ENCODE data around the gene GPC6.

GPC6 gene

GRCh38 chr13:93956426-93956825 lies 729.8 kb downstream of the GPC6 start:
- Histone ChIP-seq H3K27me3 (ENCODE audit: insufficient read depth, low read length) (no peaks in the 10 kb centered on the region), H3K4me3 (ENCODE audit: low read length) (no peak overlapping the region), H3K9ac (ENCODE audit: low read depth, low read length) (no peak overlapping the region), H3K4me1 (ENCODE audit: insufficient read depth, low read length) (no peaks in the 10 kb centered on the region), H3K9me3 (ENCODE audit: insufficient read depth, low read depth, low read length) (no peaks in the 10 kb centered on the region; the same call in 1 of the 2 replicates), H3K36me3 (ENCODE audit: insufficient read depth, low read depth, low read length) (no peaks in the 10 kb centered on the region), H3K27ac (ENCODE audit: low read length) (no peak overlapping the region)

GRCh38 chr13:93957371-93957770 lies 730.8 kb downstream of the GPC6 start:
- no peaks in the 10 kb centered on the region for H3K4me1 ChIP-seq (ENCODE audit: insufficient read depth, low read length)
- no peak overlapping the region for H3K27ac ChIP-seq (ENCODE audit: low read length)
- no peaks in the 10 kb centered on the region for H3K27me3 ChIP-seq (ENCODE audit: insufficient read depth, low read length)
- H3K36me3 ChIP-seq (ENCODE audit: insufficient read depth, low read depth, low read length), result no peaks in the 10 kb centered on the region
- H3K9ac ChIP-seq (ENCODE audit: low read depth, low read length), result no peak overlapping the region
- no peak overlapping the region for H3K4me3 ChIP-seq (ENCODE audit: low read length)
- no peaks in the 10 kb centered on the region; the same call in 1 of the 2 replicates for H3K9me3 ChIP-seq (ENCODE audit: insufficient read depth, low read depth, low read length)

GRCh38 chr13:93959796-93960533 lies 733.4 kb downstream of the GPC6 start:
- Histone ChIP-seq H3K36me3 (ENCODE audit: insufficient read depth, low read depth, low read length) (no peaks in the 10 kb centered on the region), H3K4me1 (ENCODE audit: insufficient read depth, low read length) (peaks cover 3% of the 10 kb centered on the region; the same call in 1 of the 2 replicates), H3K4me3 (ENCODE audit: low read length) (no peak overlapping the region), H3K9ac (ENCODE audit: low read depth, low read length) (no peak overlapping the region), H3K27me3 (ENCODE audit: insufficient read depth, low read length) (no peaks in the 10 kb centered on the region), H3K27ac (ENCODE audit: low read length) (no peak overlapping the region), H3K9me3 (ENCODE audit: insufficient read depth, low read depth, low read length) (no peaks in the 10 kb centered on the region; the same call in 1 of the 2 replicates)

GRCh38 chr13:93963266-93964145 lies 736.9 kb downstream of the GPC6 start:
- H3K9me3 ChIP-seq (ENCODE audit: insufficient read depth, low read depth, low read length), result no peaks in the 10 kb centered on the region; the same call in 1 of the 2 replicates
- no peaks in the 10 kb centered on the region for H3K27me3 ChIP-seq (ENCODE audit: insufficient read depth, low read length)
- no peak overlapping the region for H3K9ac ChIP-seq (ENCODE audit: low read depth, low read length)
- H3K36me3 ChIP-seq (ENCODE audit: insufficient read depth, low read depth, low read length), result no peaks in the 10 kb centered on the region
- H3K27ac ChIP-seq (ENCODE audit: low read length), result no peak overlapping the region
- no peak overlapping the region for H3K4me3 ChIP-seq (ENCODE audit: low read length)
- peaks cover 3% of the 10 kb centered on the region; the same call in 1 of the 2 replicates for H3K4me1 ChIP-seq (ENCODE audit: insufficient read depth, low read length)

- no peak overlapping the region for H3K4me3 ChIP-seq (ENCODE audit: low read length)
- H3K4me1 ChIP-seq (ENCODE audit: insufficient read depth, low read length), result peaks cover 3% of the 10 kb centered on the region; the same call in 1 of the 2 replicates
- no peak overlapping the region for H3K9ac ChIP-seq (ENCODE audit: low read depth, low read length)
- H3K27ac ChIP-seq (ENCODE audit: low read length), result no peak overlapping the region
- no peaks in the 10 kb centered on the region for H3K27me3 ChIP-seq (ENCODE audit: insufficient read depth, low read length)
- H3K36me3 ChIP-seq (ENCODE audit: insufficient read depth, low read depth, low read length), result no peaks in the 10 kb centered on the region
- H3K9me3 ChIP-seq (ENCODE audit: insufficient read depth, low read depth, low read length), result no peaks in the 10 kb centered on the region; the same call in 1 of the 2 replicates
Measured at GRCh38 chr13:93964146-93964512, 737.5 kb downstream of the GPC6 start.

GRCh38 chr13:93965587-93965986 lies 739.0 kb downstream of the GPC6 start:
- Histone ChIP-seq H3K9me3 (ENCODE audit: insufficient read depth, low read depth, low read length) (no peaks in the 10 kb centered on the region), H3K4me1 (ENCODE audit: insufficient read depth, low read length) (peaks cover 3% of the 10 kb centered on the region; the same call in 1 of the 2 replicates), H3K36me3 (ENCODE audit: insufficient read depth, low read depth, low read length) (no peaks in the 10 kb centered on the region), H3K27ac (ENCODE audit: low read length) (no peak overlapping the region), H3K27me3 (ENCODE audit: insufficient read depth, low read length) (no peaks in the 10 kb centered on the region), H3K9ac (ENCODE audit: low read depth, low read length) (no peak overlapping the region), H3K4me3 (ENCODE audit: low read length) (no peak overlapping the region)

- H3K27me3 ChIP-seq (ENCODE audit: insufficient read depth, low read length), result no peaks in the 10 kb centered on the region
- H3K9ac ChIP-seq (ENCODE audit: low read depth, low read length), result no peak overlapping the region
- no peak overlapping the region for H3K4me3 ChIP-seq (ENCODE audit: low read length)
- H3K27ac ChIP-seq (ENCODE audit: low read length), result no peak overlapping the region
- no peaks in the 10 kb centered on the region for H3K9me3 ChIP-seq (ENCODE audit: insufficient read depth, low read depth, low read length)
- H3K4me1 ChIP-seq (ENCODE audit: insufficient read depth, low read length), result peaks cover 3% of the 10 kb centered on the region; the same call in 1 of the 2 replicates
- no peaks in the 10 kb centered on the region for H3K36me3 ChIP-seq (ENCODE audit: insufficient read depth, low read depth, low read length)
Measured at GRCh38 chr13:93966267-93966936, 739.8 kb downstream of the GPC6 start.

- Histone ChIP-seq H3K27me3 (ENCODE audit: insufficient read depth, low read length) (no peaks in the 10 kb centered on the region), H3K9ac (ENCODE audit: low read depth, low read length) (no peak overlapping the region), H3K9me3 (ENCODE audit: insufficient read depth, low read depth, low read length) (no peaks in the 10 kb centered on the region), H3K27ac (ENCODE audit: low read length) (no peak overlapping the region), H3K4me3 (ENCODE audit: low read length) (no peak overlapping the region), H3K4me1 (ENCODE audit: insufficient read depth, low read length) (peaks cover 3% of the 10 kb centered on the region; the same call in 1 of the 2 replicates), H3K36me3 (ENCODE audit: insufficient read depth, low read depth, low read length) (no peaks in the 10 kb centered on the region)
Measured at GRCh38 chr13:93967286-93967685, 740.7 kb downstream of the GPC6 start.

- H3K36me3 ChIP-seq (ENCODE audit: insufficient read depth, low read depth, low read length), result no peaks in the 10 kb centered on the region
- no peak overlapping the region for H3K9ac ChIP-seq (ENCODE audit: low read depth, low read length)
- no peak overlapping the region for H3K4me3 ChIP-seq (ENCODE audit: low read length)
- H3K27me3 ChIP-seq (ENCODE audit: insufficient read depth, low read length), result no peaks in the 10 kb centered on the region
- no peaks in the 10 kb centered on the region for H3K9me3 ChIP-seq (ENCODE audit: insufficient read depth, low read depth, low read length)
- no peak overlapping the region for H3K27ac ChIP-seq (ENCODE audit: low read length)
- H3K4me1 ChIP-seq (ENCODE audit: insufficient read depth, low read length), result no peaks in the 10 kb centered on the region
Measured at GRCh38 chr13:93975242-93975641, 748.6 kb downstream of the GPC6 start.

- Histone ChIP-seq H3K27ac (ENCODE audit: low read length) (no peak overlapping the region), H3K4me3 (ENCODE audit: low read length) (no peak overlapping the region), H3K27me3 (ENCODE audit: insufficient read depth, low read length) (no peaks in the 10 kb centered on the region), H3K9me3 (ENCODE audit: insufficient read depth, low read depth, low read length) (no peaks in the 10 kb centered on the region), H3K9ac (ENCODE audit: low read depth, low read length) (no peak overlapping the region), H3K36me3 (ENCODE audit: insufficient read depth, low read depth, low read length) (no peaks in the 10 kb centered on the region), H3K4me1 (ENCODE audit: insufficient read depth, low read length) (no peaks in the 10 kb centered on the region)
Measured at GRCh38 chr13:93976528-93976927, 749.9 kb downstream of the GPC6 start.

GRCh38 chr13:93977986-93978385 lies 751.4 kb downstream of the GPC6 start:
- H3K36me3 ChIP-seq (ENCODE audit: insufficient read depth, low read depth, low read length), result no peaks in the 10 kb centered on the region
- no peaks in the 10 kb centered on the region for H3K9me3 ChIP-seq (ENCODE audit: insufficient read depth, low read depth, low read length)
- H3K27ac ChIP-seq (ENCODE audit: low read length), result no peak overlapping the region
- H3K4me3 ChIP-seq (ENCODE audit: low read length), result no peak overlapping the region
- peaks cover under 1% of the 10 kb centered on the region; the same call in 1 of the 2 replicates for H3K27me3 ChIP-seq (ENCODE audit: insufficient read depth, low read length)
- H3K9ac ChIP-seq (ENCODE audit: low read depth, low read length), result no peak overlapping the region
- no peaks in the 10 kb centered on the region for H3K4me1 ChIP-seq (ENCODE audit: insufficient read depth, low read length)
